HepG2 (cell line): ENCODE measurements around the gene WNT1.
A peak's percentile ranks its signal among the peaks of the same experiment; 100 is the strongest.

Source experiments
- ATF3 ChIP-seq: sonication (generic); formaldehyde crosslinking; IDR thresholded peaks from 2 replicates; pipeline ENCODE4 v1.4.0; 2020; ENCODE audit warnings: missing genetic modification reagents
- CTCF ChIP-seq: sonication (generic); formaldehyde crosslinking; IDR thresholded peaks from 2 replicates; pipeline ENCODE4 v1.5.0; 2020; ENCODE audit warnings: mild to moderate bottlenecking, missing genetic modification reagents, moderate library complexity
- ELF1 ChIP-seq: sonication (generic); formaldehyde crosslinking; IDR thresholded peaks from 2 replicates; pipeline ENCODE4 v1.4.0; 2020; ENCODE audit warnings: missing genetic modification reagents
- HOXA5 ChIP-seq: sonication (generic); formaldehyde crosslinking; IDR thresholded peaks from 2 replicates; pipeline ENCODE4 v1.4.0; 2020; ENCODE audit warnings: missing genetic modification reagents
- JUN ChIP-seq: sonication (generic); formaldehyde crosslinking; IDR thresholded peaks from 2 replicates; pipeline ENCODE4 v1.4.0; 2020; ENCODE audit warnings: mild to moderate bottlenecking, missing genetic modification reagents
- POLR2A ChIP-seq, 2 experiments: IDR thresholded peaks; 2 replicates each; pipeline ENCODE4 v1.6.1; 2011; ENCODE audit warnings: low read depth in 2 of 2, low read length in 2 of 2, mild to moderate bottlenecking in 1 of 2, moderate library complexity in 1 of 2; ENCODE audit not compliant: insufficient read depth in 1 of 2
- SMAD9 ChIP-seq: sonication (generic); formaldehyde crosslinking; IDR thresholded peaks from 2 replicates; pipeline ENCODE4 v1.5.1; 2020; ENCODE audit warnings: mild to moderate bottlenecking, missing genetic modification reagents
- SP1 ChIP-seq, 2 experiments: fragments of 450-650 bp in 1 of 2; sonication (generic) in 1 of 2; formaldehyde crosslinking in 1 of 2; IDR thresholded peaks; 2 replicates each; pipeline versions ENCODE4 v1.4.0 to v1.6.1; 2016 to 2020; ENCODE audit warnings: missing genetic modification reagents in 1 of 2
- ZBTB26 ChIP-seq: IDR thresholded peaks from 2 replicates; pipeline ENCODE4 v1.6.1; 2016; ENCODE audit warnings: missing compliant biosample characterization, missing genetic modification reagents, borderline replicate concordance
- ZMYM4 ChIP-seq: sonication (generic); formaldehyde crosslinking; IDR thresholded peaks from 2 replicates; pipeline ENCODE4 v1.8.1; 2023; ENCODE audit warnings: mild to moderate bottlenecking, missing genetic modification reagents
- ZNF530 ChIP-seq: sonication (generic); formaldehyde crosslinking; IDR thresholded peaks from 2 replicates; pipeline ENCODE4 v1.5.0; 2020; ENCODE audit warnings: low read depth, mild to moderate bottlenecking, missing genetic modification reagents

- TF ChIP-seq CTCF (CRISPR knock-in tag) = peak; percentile 89
- no peak for TF ChIP-seq JUN (CRISPR knock-in tag)
- no peak for TF ChIP-seq POLR2A (IDR thresholded peaks at IDR 0.05; ENCODE audit: insufficient read depth in 1 of 2, low read depth in 2 of 2, low read length in 2 of 2)
- TF ChIP-seq ZMYM4 = no peak
- no peak for TF ChIP-seq HOXA5 (CRISPR knock-in tag)
- TF ChIP-seq ELF1 = no peak
- no peak for TF ChIP-seq SMAD9 (CRISPR knock-in tag)
- TF ChIP-seq ATF3 (CRISPR knock-in tag) = no peak
- TF ChIP-seq SP1 (IDR thresholded peaks at IDR 0.05) = no peak
- TF ChIP-seq SP1 (CRISPR knock-in tag; IDR thresholded peaks at IDR 0.05) = no peak
- no peak for TF ChIP-seq ZNF530
- TF ChIP-seq ZBTB26 (CRISPR knock-in tag) = no peak
These were observed 41.6 kb upstream of the WNT1 start for GRCh38 chr12:48936379-48936979.
